SK-MEL-5 (cell line): ENCODE measurements around the gene CA10. TPM values are rescaled to one million over a fixed set of nuclear protein-coding genes. Genes with fewer than 3 reads are reported as not detected.

Experiments used
- DNase-seq: peaks from one replicate; pipeline ENCODE4 v3.0.0-alpha.2; 2016; ENCODE audit warnings: low read depth, low spot score
- in situ Hi-C: cut with HindIII; loops from 2 replicates; pipeline ENCODE4 v1.10.0; 2016; ENCODE audit warnings: low sequenced_read_pairs, high pct_unique_total_duplicates, low pct_unique_long_range_greater_than_20kb
- total RNA-seq: library from RNA; depleted of rRNA; stranded (reverse); fragments of >200 nt; shearing (Covaris generic); gene quantifications from 2 replicates; pipeline ENCODE4 v1.2.3, GENCODE V29; 2014

The CA10 gene
- total RNA-seq, 1 experiment from 2014 or later = not detected

- no peak for DNase-seq
- in situ Hi-C loops = no loop called here
Observed at GRCh38 chr17:51643702-51644490, 514.6 kb downstream of the CA10 start.

GRCh38 chr17:51642029-51642428, 516.5 kb downstream of the CA10 start:
- no peak for DNase-seq
- in situ Hi-C loops = no loop called here

GRCh38 chr17:51640108-51640622, 518.3 kb downstream of the CA10 start:
- DNase-seq = peak; percentile 71
- in situ Hi-C loops = no loop called here

- in situ Hi-C loops = no loop called here
- DNase-seq = no peak
Observed at GRCh38 chr17:51638971-51639370, 519.5 kb downstream of the CA10 start.

GRCh38 chr17:51636291-51636690, 522.2 kb downstream of the CA10 start:
- peak; percentile 31 for DNase-seq
- in situ Hi-C loops = no loop called here

GRCh38 chr17:51630101-51630671, 528.3 kb downstream of the CA10 start:
- DNase-seq = no peak
- in situ Hi-C loops = no loop called here

- DNase-seq = no peak
- in situ Hi-C loops = no loop called here
Observed at GRCh38 chr17:51629232-51629631, 529.3 kb downstream of the CA10 start.

- in situ Hi-C loops = no loop called here
- DNase-seq = no peak
Observed at GRCh38 chr17:51627779-51628178, 530.7 kb downstream of the CA10 start.

GRCh38 chr17:51618476-51618875, 540.0 kb downstream of the CA10 start:
- in situ Hi-C loops = no loop called here
- no peak for DNase-seq

GRCh38 chr17:51617986-51618385, 540.5 kb downstream of the CA10 start:
- peak; percentile 93 for DNase-seq
- in situ Hi-C loops = no loop called here

GRCh38 chr17:51613255-51613654, 545.3 kb downstream of the CA10 start:
- in situ Hi-C loops = no loop called here
- no peak for DNase-seq

GRCh38 chr17:51612692-51613091, 545.8 kb downstream of the CA10 start:
- in situ Hi-C loops = no loop called here
- DNase-seq = no peak

- DNase-seq = peak; percentile 92
- in situ Hi-C loops = no loop called here
Observed at GRCh38 chr17:51611585-51611984, 546.9 kb downstream of the CA10 start.

- in situ Hi-C loops = no loop called here
- DNase-seq = no peak
Observed at GRCh38 chr17:51610834-51611233, 547.7 kb downstream of the CA10 start.

GRCh38 chr17:51610155-51610554, 548.4 kb downstream of the CA10 start:
- no peak for DNase-seq
- in situ Hi-C loops = no loop called here

GRCh38 chr17:51608251-51608933, 550.1 kb downstream of the CA10 start:
- in situ Hi-C loops = no loop called here
- DNase-seq = no peak

- DNase-seq = no peak
- in situ Hi-C loops = no loop called here
Observed at GRCh38 chr17:51607512-51607911, 551.0 kb downstream of the CA10 start.

- in situ Hi-C loops = no loop called here
- no peak for DNase-seq
Observed at GRCh38 chr17:51604299-51605020, 554.1 kb downstream of the CA10 start.
